ENCODE results near the gene PERP.

The PERP gene

DNA sequence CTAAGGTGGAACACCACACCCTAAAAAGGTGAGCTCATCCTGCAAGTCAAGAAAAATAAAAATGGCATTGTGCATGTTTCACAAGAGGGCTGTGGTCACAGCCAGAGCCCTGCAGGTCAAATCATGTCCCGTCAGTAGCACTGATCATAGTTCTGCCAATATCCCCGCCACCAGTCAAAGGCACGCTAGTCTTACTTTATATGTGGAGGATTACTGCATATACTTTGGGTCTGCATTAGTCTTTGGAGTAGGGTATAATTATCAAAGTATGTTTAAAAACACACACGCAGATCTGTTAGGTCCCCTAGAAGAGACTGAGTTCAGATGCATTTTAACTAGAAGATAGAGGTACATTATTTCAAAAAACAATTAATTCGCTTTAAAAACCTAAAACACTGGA, 1.8 kb downstream of the PERP start:
- TF ChIP-seq, protein P1, sequence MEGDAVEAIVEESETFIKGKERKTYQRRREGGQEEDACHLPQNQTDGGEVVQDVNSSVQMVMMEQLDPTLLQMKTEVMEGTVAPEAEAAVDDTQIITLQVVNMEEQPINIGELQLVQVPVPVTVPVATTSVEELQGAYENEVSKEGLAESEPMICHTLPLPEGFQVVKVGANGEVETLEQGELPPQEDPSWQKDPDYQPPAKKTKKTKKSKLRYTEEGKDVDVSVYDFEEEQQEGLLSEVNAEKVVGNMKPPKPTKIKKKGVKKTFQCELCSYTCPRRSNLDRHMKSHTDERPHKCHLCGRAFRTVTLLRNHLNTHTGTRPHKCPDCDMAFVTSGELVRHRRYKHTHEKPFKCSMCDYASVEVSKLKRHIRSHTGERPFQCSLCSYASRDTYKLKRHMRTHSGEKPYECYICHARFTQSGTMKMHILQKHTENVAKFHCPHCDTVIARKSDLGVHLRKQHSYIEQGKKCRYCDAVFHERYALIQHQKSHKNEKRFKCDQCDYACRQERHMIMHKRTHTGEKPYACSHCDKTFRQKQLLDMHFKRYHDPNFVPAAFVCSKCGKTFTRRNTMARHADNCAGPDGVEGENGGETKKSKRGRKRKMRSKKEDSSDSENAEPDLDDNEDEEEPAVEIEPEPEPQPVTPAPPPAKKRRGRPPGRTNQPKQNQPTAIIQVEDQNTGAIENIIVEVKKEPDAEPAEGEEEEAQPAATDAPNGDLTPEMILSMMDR (conservative IDR thresholded peaks at IDR 0.05) = no peak
- TF ChIP-seq ZFX (IDR thresholded peaks at IDR 0.05) = no peak
- H3K27ac ChIP-seq = no peak overlapping the region

- no peak overlapping the region for H3K27ac ChIP-seq
- TF ChIP-seq, protein P1 (conservative IDR thresholded peaks at IDR 0.05) = no peak
- TF ChIP-seq ZFX (IDR thresholded peaks at IDR 0.05) = no peak
Measured at GRCh38 chr6:138104618-138105213, 2.5 kb downstream of the PERP start.

DNA sequence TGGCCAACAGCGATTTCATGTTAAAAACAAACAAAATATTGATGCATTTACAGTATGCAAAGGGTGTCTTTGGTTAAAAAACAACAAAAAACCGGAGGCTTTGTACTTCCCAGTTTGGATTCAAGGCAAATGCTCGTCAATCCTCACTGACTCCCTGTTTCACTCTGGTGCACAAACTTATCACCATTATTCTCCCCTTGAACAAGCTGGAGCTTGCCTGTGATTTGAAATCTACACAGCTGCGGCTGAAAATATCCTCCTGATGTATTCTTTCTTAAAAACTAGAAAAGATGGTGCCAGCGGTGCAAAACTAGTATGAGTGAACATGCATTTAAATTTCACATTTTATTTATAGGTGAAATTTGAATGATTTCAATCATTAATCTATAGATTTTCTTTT, 3.3 kb downstream of the PERP start:
- TF ChIP-seq, protein P1 (conservative IDR thresholded peaks at IDR 0.05) = no peak
- TF ChIP-seq ZFX (IDR thresholded peaks at IDR 0.05) = no peak
- no peak overlapping the region for H3K27ac ChIP-seq

GRCh38 chr6:138101946-138102731, 5.1 kb downstream of the PERP start:
- TF ChIP-seq ZFX (IDR thresholded peaks at IDR 0.05) = no peak
- TF ChIP-seq, protein P1 (conservative IDR thresholded peaks at IDR 0.05) = no peak
- no peak overlapping the region for H3K27ac ChIP-seq

GRCh38 chr6:138099832-138100231, 7.4 kb downstream of the PERP start:
- no peak overlapping the region for H3K27ac ChIP-seq
- TF ChIP-seq, protein P1 (conservative IDR thresholded peaks at IDR 0.05) = no peak
- TF ChIP-seq ZFX (IDR thresholded peaks at IDR 0.05) = no peak

- TF ChIP-seq ZFX (IDR thresholded peaks at IDR 0.05) = no peak
- TF ChIP-seq, protein P1 (conservative IDR thresholded peaks at IDR 0.05) = no peak
Measured at GRCh38 chr6:138098306-138098705, 8.9 kb downstream of the PERP start.

DNA sequence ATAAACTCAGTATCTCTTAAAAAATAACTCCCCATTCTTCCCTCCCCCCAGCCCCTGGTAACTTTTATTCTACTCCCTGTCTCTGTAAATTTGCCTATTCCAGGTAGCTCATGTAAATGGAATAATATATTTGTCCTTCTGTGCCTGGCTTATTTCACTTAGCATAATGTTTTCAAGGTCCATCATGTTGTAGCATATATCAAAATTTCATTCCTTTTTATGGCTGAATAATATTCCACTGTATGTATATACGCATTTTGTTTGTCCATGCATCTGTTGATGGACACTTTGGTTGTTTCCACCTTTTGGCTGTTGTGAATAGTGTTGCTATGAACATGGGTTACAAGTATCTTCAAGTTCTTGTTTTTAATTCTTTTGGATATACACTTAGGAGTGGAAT, 13.0 kb downstream of the PERP start:
- no peak for TF ChIP-seq ZFX (IDR thresholded peaks at IDR 0.05)
- TF ChIP-seq, protein P1 (conservative IDR thresholded peaks at IDR 0.05) = no peak
- no peak overlapping the region for H3K27ac ChIP-seq

More at GRCh38 chr6:138098306-138098705, 8.9 kb downstream of the PERP start:
- H3K27ac ChIP-seq = no peak overlapping the region

Data from C4-2B (cell line).